Thoracic aorta (tissue), 2 donors: ENCODE results near the gene ZFPM1. TPM values are rescaled to one million over a fixed set of nuclear protein-coding genes. Genes with fewer than 3 reads are reported as not detected.
"Not testable (repeated sequence)": the region's sequence is repeated elsewhere in the genome, so short reads cannot be mapped to it uniquely, and the experiment has no call there.

Experiments used
- ATAC-seq: fragments of 150-250 bp; one replicate; pipeline ENCODE4 v1.8.0; 2017; ENCODE audit warnings: low read depth; ENCODE audit not compliant: insufficient number of reproducible peaks, low FRiP score
- DNase-seq: peaks from one replicate; pipeline ENCODE4 v3.0.0-alpha.2; 2020; ENCODE audit warnings: low spot score
- H3K27ac ChIP-seq, 2 donors: fragments of 200-600 bp; sonication (generic); 1 replicate in 1 of 2; 2 replicates in 1 of 2; pipeline ENCODE4 v1.5.1; 2016; ENCODE audit warnings: mild to moderate bottlenecking in 2 of 2, moderate library complexity in 2 of 2
- H3K27me3 ChIP-seq: fragments of 200-600 bp; sonication (generic); replicated peaks from 2 replicates; pipeline ENCODE4 v1.6.0; 2016; ENCODE audit warnings: mild to moderate bottlenecking; ENCODE audit not compliant: insufficient read depth
- H3K36me3 ChIP-seq: fragments of 200-600 bp; sonication (generic); one replicate; pipeline ENCODE4 v1.5.1; 2016
- H3K4me1 ChIP-seq, 2 donors: fragments of 200-600 bp; sonication (generic); 1 replicate in 1 of 2; 2 replicates in 1 of 2; pipeline versions ENCODE4 v1.5.1 to v1.6.0; 2016; ENCODE audit warnings: low read depth in 2 of 2, mild to moderate bottlenecking in 1 of 2; ENCODE audit not compliant: control insufficient read depth in 1 of 2
- H3K4me3 ChIP-seq: fragments of 200-600 bp; sonication (generic); 2 replicates; pipeline ENCODE4 v1.5.1; 2016; ENCODE audit warnings: mild to moderate bottlenecking
- H3K9me3 ChIP-seq: fragments of 200-600 bp; sonication (generic); 2 replicates; pipeline ENCODE4 v1.5.1; 2016
- total RNA-seq, 2 donors: library from RNA; depleted of rRNA; stranded (reverse); fragments of >200 nt; gene quantifications; one replicate each; pipeline versions ENCODE4 v1.1.0 to v1.2.3, GENCODE V29; 2016
- TF ChIP-seq, protein P1 (sequence below): fragments of 200-600 bp; sonication (generic); IDR thresholded peaks from one replicate; pipeline ENCODE4 v1.5.1; 2019; ENCODE audit warnings: antibody characterized with exemption

ZFPM1 gene
- total RNA-seq, 2 donors from 2014 or later: 1.8 to 2.5 TPM

- Histone ChIP-seq H3K4me3 (no peak overlapping the region), H3K9me3 (no peaks in the 10 kb centered on the region), H3K27me3 (no peaks in the 10 kb centered on the region), H3K27ac (no peak overlapping the region), H3K4me1 (peaks cover 0 to 4% of the 10 kb centered on the region in 2 donors), H3K36me3 (no peaks in the 10 kb centered on the region)
- DNase-seq (no peak), ATAC-seq (no peak)
- TF ChIP-seq, protein P1, sequence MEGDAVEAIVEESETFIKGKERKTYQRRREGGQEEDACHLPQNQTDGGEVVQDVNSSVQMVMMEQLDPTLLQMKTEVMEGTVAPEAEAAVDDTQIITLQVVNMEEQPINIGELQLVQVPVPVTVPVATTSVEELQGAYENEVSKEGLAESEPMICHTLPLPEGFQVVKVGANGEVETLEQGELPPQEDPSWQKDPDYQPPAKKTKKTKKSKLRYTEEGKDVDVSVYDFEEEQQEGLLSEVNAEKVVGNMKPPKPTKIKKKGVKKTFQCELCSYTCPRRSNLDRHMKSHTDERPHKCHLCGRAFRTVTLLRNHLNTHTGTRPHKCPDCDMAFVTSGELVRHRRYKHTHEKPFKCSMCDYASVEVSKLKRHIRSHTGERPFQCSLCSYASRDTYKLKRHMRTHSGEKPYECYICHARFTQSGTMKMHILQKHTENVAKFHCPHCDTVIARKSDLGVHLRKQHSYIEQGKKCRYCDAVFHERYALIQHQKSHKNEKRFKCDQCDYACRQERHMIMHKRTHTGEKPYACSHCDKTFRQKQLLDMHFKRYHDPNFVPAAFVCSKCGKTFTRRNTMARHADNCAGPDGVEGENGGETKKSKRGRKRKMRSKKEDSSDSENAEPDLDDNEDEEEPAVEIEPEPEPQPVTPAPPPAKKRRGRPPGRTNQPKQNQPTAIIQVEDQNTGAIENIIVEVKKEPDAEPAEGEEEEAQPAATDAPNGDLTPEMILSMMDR: no peak
Observed at GRCh38 chr16:88480829-88481228, 27.7 kb downstream of the ZFPM1 start.

DNA sequence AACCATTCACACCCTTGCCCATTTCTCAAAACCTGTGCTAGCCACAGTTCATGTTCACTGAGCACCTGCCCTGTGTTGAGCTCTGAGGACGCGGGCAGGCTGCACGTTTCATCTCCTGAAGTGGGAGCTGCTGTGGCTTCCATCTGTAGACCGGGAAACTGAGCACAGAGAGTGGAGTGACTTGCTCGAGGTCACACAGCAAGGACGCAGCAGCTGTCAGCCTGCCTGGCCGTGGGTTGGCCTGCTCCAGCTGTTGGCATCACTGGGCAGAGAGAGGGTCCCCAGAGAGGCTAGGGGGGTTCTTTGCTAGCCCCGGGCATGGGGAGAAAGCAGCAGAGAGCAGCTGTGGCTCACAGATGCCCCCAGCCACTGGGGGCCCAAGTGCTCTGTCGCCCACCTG is 28.8 kb downstream of the ZFPM1 start:
- H3K9me3 ChIP-seq: no peaks in the 10 kb centered on the region
- H3K4me3 ChIP-seq: no peak overlapping the region
- peaks cover 0 to 4% of the 10 kb centered on the region in 2 donors for H3K4me1 ChIP-seq
- H3K27ac ChIP-seq: no peak overlapping the region
- no peaks in the 10 kb centered on the region for H3K27me3 ChIP-seq
- ATAC-seq: no peak
- H3K36me3 ChIP-seq: no peaks in the 10 kb centered on the region
- no peak for DNase-seq
- TF ChIP-seq, protein P1: no peak

DNA sequence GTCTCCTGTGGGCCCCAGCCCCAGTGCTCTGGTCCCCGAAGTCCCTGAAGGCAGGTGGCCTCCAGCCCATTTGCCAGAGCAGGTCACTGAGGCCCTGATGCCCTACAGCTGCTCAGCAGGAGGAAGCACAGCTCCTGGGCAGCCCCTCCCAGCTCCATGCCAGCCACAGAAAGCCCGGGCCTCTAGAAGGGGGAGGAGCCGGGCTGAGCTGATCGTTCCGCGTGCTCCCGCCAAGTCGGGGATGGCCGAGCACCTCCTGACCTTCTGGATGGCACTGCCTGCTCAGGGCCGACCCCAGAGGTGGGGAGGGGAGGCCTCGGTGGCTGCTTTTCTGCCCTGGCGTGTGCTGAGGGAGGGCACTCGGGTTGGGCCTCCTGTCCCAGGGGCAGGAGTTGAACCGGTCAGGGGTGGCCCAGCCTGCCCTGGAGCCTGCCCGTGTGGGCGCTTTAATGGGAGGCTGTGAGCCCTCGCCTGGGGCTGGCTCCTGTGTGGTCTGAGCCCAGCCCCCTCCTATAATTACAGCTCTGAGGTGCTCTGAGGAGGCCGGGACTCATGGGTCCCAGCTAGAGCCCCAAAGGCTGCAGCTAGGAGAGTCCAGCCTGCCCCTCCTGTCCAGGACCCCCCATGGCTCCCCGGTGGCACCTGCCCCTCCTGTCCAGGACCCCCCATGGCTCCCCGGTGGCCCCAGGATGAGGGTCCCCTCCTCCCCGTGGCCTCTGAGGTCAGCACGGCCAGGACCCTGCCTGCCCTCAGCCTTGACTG is 29.7 kb downstream of the ZFPM1 start:
- H3K36me3 ChIP-seq: no peaks in the 10 kb centered on the region

GRCh38 chr16:88483392-88483641 is 30.2 kb downstream of the ZFPM1 start:
- Histone ChIP-seq H3K27ac (no peak overlapping the region), H3K4me3 (no peak overlapping the region), H3K9me3 (no peaks in the 10 kb centered on the region), H3K27me3 (no peaks in the 10 kb centered on the region), H3K36me3 (no peaks in the 10 kb centered on the region), H3K4me1 (peaks cover 0 to 4% of the 10 kb centered on the region in 2 donors)
- ATAC-seq: no peak
- TF ChIP-seq, protein P1: no peak
- DNase-seq: no peak

More for the DNA sequence above, 29.7 kb downstream of the ZFPM1 start:
- Histone ChIP-seq H3K4me1 (peaks cover 0 to 4% of the 10 kb centered on the region in 2 donors), H3K27me3 (no peaks in the 10 kb centered on the region), H3K9me3 (no peaks in the 10 kb centered on the region), H3K27ac (no peak overlapping the region), H3K4me3 (no peak overlapping the region)
- DNase-seq: no peak
- no peak for ATAC-seq
- TF ChIP-seq, protein P1: no peak

DNA sequence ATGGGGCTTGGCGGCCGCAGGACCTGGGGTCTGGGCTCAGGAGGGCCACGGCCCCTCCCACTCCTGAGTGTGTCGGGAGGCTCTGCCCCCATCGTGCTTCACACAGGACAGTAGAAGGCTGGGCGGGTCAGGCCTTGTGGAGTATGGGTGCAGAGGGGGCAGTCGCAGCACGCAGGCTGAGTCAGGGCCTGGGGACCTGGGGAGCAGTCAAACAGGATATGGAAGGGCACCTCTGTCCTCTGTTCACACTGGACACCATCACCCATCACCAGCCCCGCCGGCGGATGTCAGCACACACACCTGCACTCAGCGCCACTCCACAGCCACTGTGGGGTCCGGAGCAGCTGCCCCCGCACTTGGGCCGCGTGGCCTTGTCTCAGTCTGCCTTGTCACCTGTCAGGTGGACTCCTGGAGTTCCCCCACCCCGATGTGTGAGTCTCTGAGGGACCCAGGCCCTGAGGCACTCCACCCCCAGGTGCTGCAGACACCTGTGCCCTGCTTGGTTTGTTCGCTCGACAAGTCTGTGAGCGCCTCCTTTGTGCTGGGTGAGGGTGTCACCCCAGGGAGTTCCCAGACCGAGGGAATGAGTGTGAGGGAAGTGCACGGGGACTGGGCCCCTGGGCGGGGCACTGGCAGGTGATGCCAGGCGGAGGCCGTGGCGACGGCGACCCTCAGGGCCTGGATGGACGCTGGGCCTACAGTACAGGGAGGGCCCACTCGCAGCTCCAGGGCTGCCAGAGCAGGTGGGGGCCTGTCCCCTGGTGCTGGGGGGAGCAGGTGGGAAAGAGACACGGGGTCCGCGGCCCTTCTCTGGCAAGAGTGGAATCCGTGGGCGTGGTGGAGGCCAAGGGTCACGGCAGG is 31.7 kb downstream of the ZFPM1 start:
- DNase-seq: no peak
- ATAC-seq: no peak
- Histone ChIP-seq H3K27ac (no peak overlapping the region), H3K4me1 (no peaks in the 10 kb centered on the region), H3K4me3 (no peak overlapping the region), H3K27me3 (no peaks in the 10 kb centered on the region), H3K9me3 (no peaks in the 10 kb centered on the region), H3K36me3 (no peaks in the 10 kb centered on the region)
- TF ChIP-seq, protein P1: no peak

GRCh38 chr16:88485366-88485741 is 32.3 kb downstream of the ZFPM1 start:
- not testable (repeated sequence) for ATAC-seq, DNase-seq, H3K27ac ChIP-seq, H3K36me3 ChIP-seq, H3K9me3 ChIP-seq, H3K4me3 ChIP-seq, H3K4me1 ChIP-seq, H3K27me3 ChIP-seq
